K562 (cell line): ENCODE data around the gene PRR23E. TPM values are rescaled to one million over a fixed set of nuclear protein-coding genes. Genes with fewer than 3 reads are reported as not detected.

Source experiments
- ATAC-seq: fragments of 200-7000 bp; cut with Tn5 transposase; 3 replicates; pipeline ENCODE4 v1.9.1; 2020; ENCODE audit warnings: moderate library complexity
- BruUV-seq: library from RNA; stranded (reverse); fragments of 400-500 nt; replicated peaks from 2 replicates; lab custom pipeline; 2021; lab: Mats Ljungman, UMichigan
- CTCF ChIA-PET: fragments of 300-600 bp; formaldehyde crosslinking; extraction: SDS; loops from one replicate; lab custom pipeline; 2021; ENCODE audit warnings: low intra/inter-chr PET ratio; lab: Yijun Ruan, JAX
- POLR2A ChIA-PET: fragments of 300-600, 350-650 bp; sonication (Branson Sonifier 250); formaldehyde crosslinking; extraction: SDS; loops from one replicate; lab custom pipeline; 2021; ENCODE audit warnings: antibody characterized with exemption, inconsistent platforms; lab: Yijun Ruan, JAX
- DNase-seq, 4 experiments: peaks; one replicate each; pipeline versions ENCODE4 v3.0.0 to v3.0.0-alpha.2; 2011 to 2018; ENCODE audit warnings: low spot score in 3 of 4, mixed read lengths in 3 of 4; ENCODE audit errors: extremely low read depth in 1 of 4
- FAIRE-seq: peaks from 2 replicates; lab custom pipeline; 2011; peaks lifted over from hg19 to GRCh38; lab: Jason Lieb, UNC
- H2AFZ ChIP-seq: 2 replicates; pipeline ENCODE4 v1.6.0; 2011; ENCODE audit warnings: low read depth, low read length, control low read depth, inconsistent platforms
- H3K27ac ChIP-seq: fragments of 200-600 bp; 3 replicates; pipeline ENCODE4 v1.8.0; 2011; ENCODE audit warnings: low read depth, mild to moderate bottlenecking, control low read depth, inconsistent platforms, low read length, moderate library complexity, mixed read lengths; ENCODE audit errors: extremely low read depth
- H3K27me3 ChIP-seq, 2 experiments: fragments of 300-600 bp in 1 of 2; 2 replicates in 1 of 2; 3 replicates in 1 of 2; pipeline versions ENCODE4 v1.6.0 to v1.8.0; 2011; ENCODE audit warnings: inconsistent platforms in 2 of 2, low read length in 2 of 2, mild to moderate bottlenecking in 1 of 2, mixed read lengths in 1 of 2, moderate library complexity in 1 of 2; ENCODE audit not compliant: control insufficient read depth in 2 of 2, insufficient read depth in 2 of 2
- H3K36me3 ChIP-seq: fragments of 300-600 bp; 3 replicates; pipeline ENCODE4 v1.8.0; 2011; ENCODE audit warnings: mild to moderate bottlenecking, low read length, inconsistent platforms; ENCODE audit not compliant: control insufficient read depth, insufficient read depth
- H3K4me1 ChIP-seq, 2 experiments: fragments of 200-600 bp in 1 of 2; replicated peaks in 1 of 2; 2 replicates in 1 of 2; 3 replicates in 1 of 2; pipeline versions ENCODE4 v1.5.1 to v1.8.0; 2011; ENCODE audit warnings: inconsistent platforms in 2 of 2, low read length in 2 of 2, mild to moderate bottlenecking in 1 of 2, mixed read lengths in 1 of 2, moderate library complexity in 1 of 2; ENCODE audit not compliant: control insufficient read depth in 2 of 2, insufficient read depth in 2 of 2
- H3K4me2 ChIP-seq: 2 replicates; pipeline ENCODE4 v1.6.1; 2011; ENCODE audit warnings: low read length, control low read depth, inconsistent platforms, mixed read lengths; ENCODE audit not compliant: insufficient read depth
- H3K4me3 ChIP-seq: fragments of 200-600 bp; sonication (generic), shearing (Covaris generic); 2 replicates; pipeline ENCODE4 v1.5.1; 2016; ENCODE audit warnings: control low read depth, inconsistent platforms
- H3K79me2 ChIP-seq: fragments of 200-600 bp; 3 replicates; pipeline ENCODE4 v1.8.0; 2011; ENCODE audit warnings: low read length, inconsistent platforms; ENCODE audit not compliant: control insufficient read depth, insufficient read depth
- H3K9ac ChIP-seq, 2 experiments: 2 replicates each; pipeline versions ENCODE4 v1.6.0 to v1.6.1; 2011; ENCODE audit warnings: low read depth in 2 of 2, low read length in 2 of 2, control low read depth in 1 of 2, inconsistent platforms in 1 of 2, mild to moderate bottlenecking in 1 of 2, mixed read lengths in 1 of 2; ENCODE audit not compliant: insufficient read depth in 1 of 2
- H3K9me1 ChIP-seq: one replicate; pipeline ENCODE4 v1.6.0; 2011; ENCODE audit warnings: inconsistent platforms, mild to moderate bottlenecking, low read length, moderate library complexity; ENCODE audit not compliant: control insufficient read depth, insufficient read depth
- H3K9me3 ChIP-seq: replicated peaks from 2 replicates; pipeline ENCODE4 v1.5.1; 2011; ENCODE audit warnings: low read depth, low read length, inconsistent platforms; ENCODE audit not compliant: control insufficient read depth, insufficient read depth
- H4K20me1 ChIP-seq: replicated peaks from 2 replicates; pipeline ENCODE4 v1.6.1; 2011; ENCODE audit warnings: low read length, inconsistent platforms, mixed read lengths; ENCODE audit not compliant: control insufficient read depth, insufficient read depth
- KHSRP ChIP-seq: fragments of 450-650 bp; IDR thresholded peaks from 2 replicates; pipeline ENCODE4 v1.6.1; 2017
- NCOA1 ChIP-seq: fragments of 450-650 bp; IDR thresholded peaks from 2 replicates; pipeline ENCODE4 v1.6.1; 2016; ENCODE audit warnings: low read depth
- SOX6 ChIP-seq: fragments of 450-650 bp; IDR thresholded peaks from 2 replicates; pipeline ENCODE4 v1.6.1; 2014; ENCODE audit warnings: mild to moderate bottlenecking
- ZEB2 ChIP-seq: fragments of 450-650 bp; IDR thresholded peaks from 2 replicates; pipeline ENCODE4 v1.6.1; 2016
- ZFP1 ChIP-seq: fragments of 450-650 bp; formaldehyde crosslinking; IDR thresholded peaks from 2 replicates; pipeline ENCODE4 v1.4.0; 2020; ENCODE audit warnings: mild to moderate bottlenecking, mixed read lengths
- ZFP91 ChIP-seq: sonication (generic); formaldehyde crosslinking; IDR thresholded peaks from 2 replicates; pipeline ENCODE4 v1.8.0; 2022; ENCODE audit warnings: mild to moderate bottlenecking, missing genetic modification reagents
- ZNF347 ChIP-seq: fragments of 450-650 bp; formaldehyde crosslinking; IDR thresholded peaks from 2 replicates; pipeline ENCODE4 v1.4.0; 2020; ENCODE audit warnings: low read depth, mild to moderate bottlenecking, moderate library complexity
- ZNF436 ChIP-seq: fragments of 250-450, 450-650 bp; sonication (Bioruptor Pico); formaldehyde crosslinking; IDR thresholded peaks from 2 replicates; pipeline ENCODE4 v1.7.0; 2020; ENCODE audit warnings: mild to moderate bottlenecking
- ZNF79 ChIP-seq: fragments of 250-450 bp; sonication (Bioruptor Pico); IDR thresholded peaks from 2 replicates; pipeline ENCODE4 v1.4.0; 2020; ENCODE audit warnings: low read depth, mild to moderate bottlenecking, moderate library complexity
- WGBS: fragments of 100-300 bp; shearing (Covaris generic); methylation state at CpG from one replicate; pipeline ENCODE4 v1.1.6; 2016; ENCODE audit warnings: low coverage, mixed read lengths; ENCODE audit not compliant: insufficient coverage; ENCODE audit errors: missing lambda C conversion rate; 5-methylcytosine and 5-hydroxymethylcytosine counted together
- in situ Hi-C: fragments of 300-500 bp; cut with MboI; formaldehyde crosslinking; loops from 4 replicates; pipeline ENCODE4 v1.15.0; 2018; ENCODE audit warnings: inconsistent platforms, mixed read lengths
- intact Hi-C: fragments of 100-400 bp; cut with micrococcal nuclease; formaldehyde crosslinking; loops from 2 replicates; pipeline ENCODE4 v1.14.2; 2022
- polyA plus RNA-seq, 8 experiments: library from polyadenylated mRNA; depleted of rRNA in 4 of 8; stranded (reverse) in 5 of 8; unstranded in 3 of 8; fragments of >200 nt; fragmentation: Nextera tagmentation in 2 of 8; fragmentation: Illumina TruSeq in 1 of 8; extraction: Ambion mirVana in 2 of 8; extraction: Trizol in 1 of 8; gene quantifications; 2 replicates each; pipeline versions ENCODE4 v1.2.1 to v1.2.3, GENCODE V29; 2011 to 2014; ENCODE audit warnings: inconsistent platforms in 1 of 8, missing spikeins in 1 of 8
- total RNA-seq, 7 experiments: library from RNA; depleted of rRNA in 6 of 7; stranded (reverse); fragments of >200 nt in 6 of 7; fragmentation: Illumina TruSeq in 2 of 7; extraction: Trizol in 2 of 7; gene quantifications; 2 replicates each; pipeline versions ENCODE4 v1.2.1 to v1.2.3, GENCODE V29; 2011 to 2021; ENCODE audit warnings: low replicate concordance in 1 of 7
- TF ChIP-seq, protein P1 (sequence below): fragments of 250-450 bp; sonication (Bioruptor Pico); IDR thresholded peaks from 2 replicates; pipeline ENCODE4 v1.4.0; 2020; ENCODE audit warnings: mild to moderate bottlenecking, moderate library complexity, borderline replicate concordance
- TF ChIP-seq, protein P2 (sequence below): fragments of 250-450 bp; sonication (Bioruptor Pico); IDR thresholded peaks from 2 replicates; pipeline ENCODE4 v1.5.1; 2021; ENCODE audit warnings: mild to moderate bottlenecking
- TF ChIP-seq, protein P3 (sequence below): sonication (generic); formaldehyde crosslinking; IDR thresholded peaks from 2 replicates; pipeline ENCODE4 v1.8.1; 2022; ENCODE audit warnings: missing genetic modification reagents

The PRR23E gene
- total and polyA plus RNA-seq, 9 of the 15 experiments (the other 6 are each of a cell fraction or from before 2014, with no cell fraction given) = not detected

- TF ChIP-seq SOX6 = no peak
- no peak for TF ChIP-seq NCOA1
- no peak for TF ChIP-seq KHSRP
- no peak for TF ChIP-seq ZNF436 (CRISPR knock-in tag)
- TF ChIP-seq, protein P1, sequence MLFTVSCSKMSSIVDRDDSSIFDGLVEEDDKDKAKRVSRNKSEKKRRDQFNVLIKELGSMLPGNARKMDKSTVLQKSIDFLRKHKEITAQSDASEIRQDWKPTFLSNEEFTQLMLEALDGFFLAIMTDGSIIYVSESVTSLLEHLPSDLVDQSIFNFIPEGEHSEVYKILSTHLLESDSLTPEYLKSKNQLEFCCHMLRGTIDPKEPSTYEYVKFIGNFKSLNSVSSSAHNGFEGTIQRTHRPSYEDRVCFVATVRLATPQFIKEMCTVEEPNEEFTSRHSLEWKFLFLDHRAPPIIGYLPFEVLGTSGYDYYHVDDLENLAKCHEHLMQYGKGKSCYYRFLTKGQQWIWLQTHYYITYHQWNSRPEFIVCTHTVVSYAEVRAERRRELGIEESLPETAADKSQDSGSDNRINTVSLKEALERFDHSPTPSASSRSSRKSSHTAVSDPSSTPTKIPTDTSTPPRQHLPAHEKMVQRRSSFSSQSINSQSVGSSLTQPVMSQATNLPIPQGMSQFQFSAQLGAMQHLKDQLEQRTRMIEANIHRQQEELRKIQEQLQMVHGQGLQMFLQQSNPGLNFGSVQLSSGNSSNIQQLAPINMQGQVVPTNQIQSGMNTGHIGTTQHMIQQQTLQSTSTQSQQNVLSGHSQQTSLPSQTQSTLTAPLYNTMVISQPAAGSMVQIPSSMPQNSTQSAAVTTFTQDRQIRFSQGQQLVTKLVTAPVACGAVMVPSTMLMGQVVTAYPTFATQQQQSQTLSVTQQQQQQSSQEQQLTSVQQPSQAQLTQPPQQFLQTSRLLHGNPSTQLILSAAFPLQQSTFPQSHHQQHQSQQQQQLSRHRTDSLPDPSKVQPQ (CRISPR knock-in tag) = no peak
- TF ChIP-seq ZFP1 = no peak
- no peak for TF ChIP-seq ZNF347 (CRISPR knock-in tag)
- TF ChIP-seq ZFP91 (CRISPR knock-in tag) = no peak
Observed at GRCh38 chr3:127175272-127175671, 17.7 kb upstream of the PRR23E start (continued).

DNA sequence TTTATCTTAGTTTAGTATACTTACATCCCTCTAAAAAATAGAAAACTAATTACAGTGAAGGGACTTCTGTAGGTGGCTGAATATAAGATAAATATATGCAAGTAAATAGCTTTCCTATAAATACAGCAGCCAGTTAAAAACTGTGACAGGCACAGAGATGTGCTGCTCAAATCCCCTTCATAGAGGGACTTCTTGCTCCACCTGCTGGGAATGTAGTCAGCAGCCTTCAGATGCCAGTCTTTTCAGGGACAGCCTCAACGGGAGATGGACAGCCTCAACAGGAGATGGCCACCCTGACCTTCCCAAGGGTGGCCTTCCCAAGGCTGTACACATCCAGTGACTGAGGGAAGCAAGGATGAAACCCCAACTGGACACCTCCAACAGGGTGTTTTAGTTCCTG, 15.7 kb upstream of the PRR23E start:
- DNase-seq (peak in 1 of 4 experiments; percentile 3), FAIRE-seq (no peak), ATAC-seq (no peak)
- H3K27me3 ChIP-seq = no peaks in the 10 kb centered on the region; a peak in 1 of 5 replicates
- H3K4me1 ChIP-seq = no peaks in the 10 kb centered on the region
- ChIA-PET POLR2A (no interaction called here), CTCF (no interaction called here)
- BruUV-seq = no TSS peak
- H2AFZ ChIP-seq = no peak overlapping the region
- TF ChIP-seq ZEB2 (no peak), ZNF79 (CRISPR knock-in tag) (no peak)
- TF ChIP-seq, protein P2, sequence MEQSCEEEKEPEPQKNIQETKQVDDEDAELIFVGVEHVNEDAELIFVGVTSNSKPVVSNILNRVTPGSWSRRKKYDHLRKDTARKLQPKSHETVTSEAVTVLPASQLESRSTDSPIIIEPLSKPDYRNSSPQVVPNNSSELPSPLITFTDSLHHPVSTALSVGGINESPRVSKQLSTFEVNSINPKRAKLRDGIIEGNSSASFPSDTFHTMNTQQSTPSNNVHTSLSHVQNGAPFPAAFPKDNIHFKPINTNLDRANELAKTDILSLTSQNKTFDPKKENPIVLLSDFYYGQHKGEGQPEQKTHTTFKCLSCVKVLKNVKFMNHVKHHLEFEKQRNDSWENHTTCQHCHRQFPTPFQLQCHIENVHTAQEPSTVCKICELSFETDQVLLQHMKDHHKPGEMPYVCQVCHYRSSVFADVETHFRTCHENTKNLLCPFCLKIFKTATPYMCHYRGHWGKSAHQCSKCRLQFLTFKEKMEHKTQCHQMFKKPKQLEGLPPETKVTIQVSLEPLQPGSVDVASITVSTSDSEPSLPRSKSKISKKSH (CRISPR knock-in tag) = no peak
- TF ChIP-seq, protein P3, sequence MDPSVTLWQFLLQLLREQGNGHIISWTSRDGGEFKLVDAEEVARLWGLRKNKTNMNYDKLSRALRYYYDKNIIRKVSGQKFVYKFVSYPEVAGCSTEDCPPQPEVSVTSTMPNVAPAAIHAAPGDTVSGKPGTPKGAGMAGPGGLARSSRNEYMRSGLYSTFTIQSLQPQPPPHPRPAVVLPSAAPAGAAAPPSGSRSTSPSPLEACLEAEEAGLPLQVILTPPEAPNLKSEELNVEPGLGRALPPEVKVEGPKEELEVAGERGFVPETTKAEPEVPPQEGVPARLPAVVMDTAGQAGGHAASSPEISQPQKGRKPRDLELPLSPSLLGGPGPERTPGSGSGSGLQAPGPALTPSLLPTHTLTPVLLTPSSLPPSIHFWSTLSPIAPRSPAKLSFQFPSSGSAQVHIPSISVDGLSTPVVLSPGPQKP (CRISPR knock-in tag) = no peak
- no peak overlapping the region for H3K4me3 ChIP-seq
- H3K4me2 ChIP-seq = no peak overlapping the region
- no peaks in the 10 kb centered on the region for H3K9me1 ChIP-seq
- no peaks in the 10 kb centered on the region for H3K9me3 ChIP-seq
- no peak overlapping the region for H3K9ac ChIP-seq
- H3K27ac ChIP-seq = no peak overlapping the region
- intact Hi-C loops (no loop called here), in situ Hi-C loops (no loop called here)
- 0% methylated on average over 1 of the region's 1 CpG for WGBS
- H3K79me2 ChIP-seq = no peaks in the 10 kb centered on the region
- no peaks in the 10 kb centered on the region for H4K20me1 ChIP-seq
- no peaks in the 10 kb centered on the region for H3K36me3 ChIP-seq
